Fibroblast of villous mesenchyme (primary cell): ENCODE measurements around the gene STIM1. TPM values are rescaled to one million over a fixed set of nuclear protein-coding genes. Genes with fewer than 3 reads are reported as not detected.

ENCODE experiments used
- DNase-seq: peaks from one replicate; pipeline ENCODE4 v3.0.0-alpha.2; 2010; ENCODE audit warnings: low read depth
- H3K4me3 ChIP-seq: 2 replicates; pipeline ENCODE4 v1.5.1; 2011; ENCODE audit warnings: low read depth, mild to moderate bottlenecking, low read length
- total RNA-seq: library from RNA; depleted of rRNA; stranded (reverse); fragments of >200 nt; gene quantifications from 2 replicates; pipeline ENCODE4 v1.2.3, GENCODE V29; 2012
- TF ChIP-seq, protein P1 (sequence below): IDR thresholded peaks from 2 replicates; pipeline ENCODE4 v1.5.1; 2012; ENCODE audit warnings: low read depth, mild to moderate bottlenecking, low read length; ENCODE audit not compliant: insufficient read depth

STIM1 gene
- total RNA-seq, 1 donor, result 36.7 TPM

DNA sequence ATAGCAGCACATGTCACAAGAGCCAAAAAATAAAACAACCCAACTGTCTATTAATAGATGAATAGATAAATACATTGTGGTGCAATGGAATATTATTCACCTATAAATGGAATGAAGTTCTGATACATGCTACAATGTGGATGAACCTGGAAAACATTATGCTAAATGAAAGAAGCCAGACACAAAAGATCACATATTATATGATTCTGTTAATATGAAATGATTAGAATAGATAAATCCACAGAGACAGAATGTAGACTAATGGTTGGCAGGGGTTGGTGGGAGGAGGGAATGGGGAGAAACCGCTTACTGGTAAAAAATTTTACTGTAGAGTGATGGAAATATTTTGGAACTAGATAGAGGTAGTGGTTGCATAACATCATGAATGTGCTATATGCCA is 206.2 kb downstream of the STIM1 start:
- H3K4me3 ChIP-seq, result no peak overlapping the region
- TF ChIP-seq, protein P1, sequence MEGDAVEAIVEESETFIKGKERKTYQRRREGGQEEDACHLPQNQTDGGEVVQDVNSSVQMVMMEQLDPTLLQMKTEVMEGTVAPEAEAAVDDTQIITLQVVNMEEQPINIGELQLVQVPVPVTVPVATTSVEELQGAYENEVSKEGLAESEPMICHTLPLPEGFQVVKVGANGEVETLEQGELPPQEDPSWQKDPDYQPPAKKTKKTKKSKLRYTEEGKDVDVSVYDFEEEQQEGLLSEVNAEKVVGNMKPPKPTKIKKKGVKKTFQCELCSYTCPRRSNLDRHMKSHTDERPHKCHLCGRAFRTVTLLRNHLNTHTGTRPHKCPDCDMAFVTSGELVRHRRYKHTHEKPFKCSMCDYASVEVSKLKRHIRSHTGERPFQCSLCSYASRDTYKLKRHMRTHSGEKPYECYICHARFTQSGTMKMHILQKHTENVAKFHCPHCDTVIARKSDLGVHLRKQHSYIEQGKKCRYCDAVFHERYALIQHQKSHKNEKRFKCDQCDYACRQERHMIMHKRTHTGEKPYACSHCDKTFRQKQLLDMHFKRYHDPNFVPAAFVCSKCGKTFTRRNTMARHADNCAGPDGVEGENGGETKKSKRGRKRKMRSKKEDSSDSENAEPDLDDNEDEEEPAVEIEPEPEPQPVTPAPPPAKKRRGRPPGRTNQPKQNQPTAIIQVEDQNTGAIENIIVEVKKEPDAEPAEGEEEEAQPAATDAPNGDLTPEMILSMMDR, result no peak
- no peak for DNase-seq

DNA sequence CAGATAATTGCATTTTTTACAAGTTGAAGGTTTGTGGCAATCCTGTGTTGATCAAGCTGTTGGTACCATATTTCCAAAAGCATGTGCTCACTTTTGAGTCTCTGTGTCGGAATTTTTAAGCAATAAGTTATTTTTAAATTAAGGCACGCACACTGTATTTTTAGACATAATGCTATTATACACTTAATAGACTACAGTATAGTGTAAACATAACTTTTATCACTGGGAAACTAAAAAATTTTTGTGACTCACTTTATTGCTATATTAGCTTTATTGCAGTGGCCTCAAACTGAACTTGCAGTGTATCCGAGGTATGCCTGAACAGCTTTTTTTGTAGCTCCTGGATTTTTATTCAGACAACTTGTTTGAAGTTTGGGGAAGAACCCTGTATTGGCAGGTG is 207.9 kb downstream of the STIM1 start:
- no peak overlapping the region for H3K4me3 ChIP-seq
- TF ChIP-seq, protein P1, result no peak
- DNase-seq, result peak; percentile 32

DNA sequence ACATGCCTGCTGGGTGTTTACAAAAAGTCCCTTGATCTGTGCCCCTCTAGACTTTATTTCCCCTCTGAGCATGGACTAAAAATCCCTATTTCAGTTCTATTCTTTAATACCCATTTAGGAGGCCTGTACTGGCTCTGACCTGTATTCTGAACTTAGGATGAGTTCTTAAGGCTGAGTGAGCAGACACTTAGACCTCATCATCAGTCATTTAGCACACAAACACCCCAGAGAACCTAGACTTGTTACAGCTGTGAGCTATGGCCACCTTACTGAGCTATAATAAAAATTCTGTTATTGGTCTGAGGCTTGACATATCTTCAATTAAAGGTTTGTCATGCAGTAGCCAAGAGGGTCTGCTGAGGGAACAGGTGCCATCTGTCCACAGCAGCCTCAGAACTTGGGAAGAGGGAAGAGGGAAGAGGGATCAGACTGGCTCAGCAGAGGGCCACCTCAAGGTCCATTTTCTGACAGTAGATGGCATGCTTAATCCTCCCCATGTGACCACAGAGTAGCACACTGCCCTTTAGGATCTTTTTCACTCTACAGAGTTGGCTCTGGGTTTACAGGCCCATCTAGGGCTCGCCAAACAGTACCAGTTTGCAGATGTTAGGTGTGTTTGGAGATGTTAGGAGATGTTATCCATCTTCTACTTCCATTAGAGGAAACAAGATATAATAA is 209.0 kb downstream of the STIM1 start:
- TF ChIP-seq, protein P1, result no peak
- H3K4me3 ChIP-seq, result no peak overlapping the region
- no peak for DNase-seq

DNA sequence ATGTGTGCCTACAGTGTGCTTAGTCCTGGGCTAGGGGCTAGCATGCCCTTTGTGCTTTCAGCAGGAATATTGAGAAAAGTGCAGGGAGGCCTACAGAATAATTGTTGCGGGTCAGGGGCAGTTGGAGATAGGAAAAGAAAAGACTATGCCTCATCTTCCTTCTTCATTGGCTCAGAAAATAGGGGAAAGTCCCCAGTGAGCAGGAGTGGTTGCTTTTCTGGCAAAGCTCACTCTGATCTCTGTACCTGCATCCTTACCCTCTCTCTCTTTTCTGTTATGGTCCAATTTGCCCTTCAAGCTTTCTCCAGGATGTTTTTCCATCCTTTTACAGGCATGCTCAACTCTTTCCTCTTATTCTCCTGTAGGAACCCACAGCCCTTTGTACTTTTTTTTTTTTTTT is 209.6 kb downstream of the STIM1 start:
- DNase-seq, result no peak
- no peak overlapping the region for H3K4me3 ChIP-seq
- TF ChIP-seq, protein P1, result no peak

DNA sequence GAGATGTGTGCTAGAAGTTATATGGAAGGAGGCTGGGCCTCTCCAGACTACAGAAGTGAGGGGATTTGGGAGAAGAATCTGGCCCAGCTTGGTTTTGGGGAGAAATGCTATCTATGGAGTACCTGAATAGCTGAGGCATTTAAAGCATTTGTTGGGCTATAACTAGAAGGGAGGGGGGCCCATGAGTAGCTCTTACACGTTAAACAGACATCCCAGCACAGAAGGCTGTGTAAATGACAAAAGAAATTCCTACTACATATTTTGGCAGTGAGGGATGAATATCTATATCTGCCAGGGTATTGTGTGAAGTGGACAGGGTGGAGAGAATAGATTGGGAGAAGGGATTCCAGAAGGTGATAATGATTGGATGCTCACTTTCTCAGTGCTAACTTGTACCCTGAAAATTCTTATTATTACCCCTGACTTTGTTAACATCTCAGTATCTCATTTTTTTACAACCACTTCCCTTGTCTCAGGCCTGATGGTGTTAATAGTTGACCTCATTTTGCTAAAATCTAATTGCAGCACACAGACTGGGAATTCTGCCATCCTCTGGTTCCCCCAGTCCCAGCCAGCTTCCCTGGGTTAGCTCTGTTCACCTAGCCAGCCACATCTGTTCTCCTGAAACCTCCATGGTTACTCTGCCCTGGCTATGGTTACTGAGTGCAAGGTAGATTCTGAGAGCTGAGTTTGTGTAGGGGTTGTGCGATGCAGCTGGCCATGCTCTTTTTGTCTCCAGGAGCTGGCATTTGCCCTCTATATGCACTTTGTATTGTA is 210.3 kb downstream of the STIM1 start:
- no peak for DNase-seq
- TF ChIP-seq, protein P1, result no peak
- H3K4me3 ChIP-seq, result no peak overlapping the region

DNA sequence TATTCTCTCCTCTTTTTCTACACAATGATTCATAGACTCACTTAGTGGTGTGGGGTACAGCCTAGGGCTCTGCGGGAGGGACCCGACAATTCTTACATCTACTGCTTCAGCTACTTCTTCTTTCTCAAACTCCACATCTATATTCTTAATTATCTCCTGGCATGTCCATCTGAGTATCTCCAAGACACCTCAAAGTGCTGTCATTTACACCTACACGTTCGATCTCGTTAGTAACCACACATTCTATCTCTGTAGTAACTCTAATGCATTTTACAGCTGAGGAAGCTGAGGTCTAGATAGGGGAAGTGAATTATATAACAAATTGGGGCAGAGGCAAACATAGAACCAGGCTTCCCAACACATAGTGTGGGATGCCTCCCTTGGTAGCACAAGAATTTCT is 211.4 kb downstream of the STIM1 start:
- TF ChIP-seq, protein P1, result no peak
- no peak for DNase-seq
- H3K4me3 ChIP-seq, result no peak overlapping the region

DNA sequence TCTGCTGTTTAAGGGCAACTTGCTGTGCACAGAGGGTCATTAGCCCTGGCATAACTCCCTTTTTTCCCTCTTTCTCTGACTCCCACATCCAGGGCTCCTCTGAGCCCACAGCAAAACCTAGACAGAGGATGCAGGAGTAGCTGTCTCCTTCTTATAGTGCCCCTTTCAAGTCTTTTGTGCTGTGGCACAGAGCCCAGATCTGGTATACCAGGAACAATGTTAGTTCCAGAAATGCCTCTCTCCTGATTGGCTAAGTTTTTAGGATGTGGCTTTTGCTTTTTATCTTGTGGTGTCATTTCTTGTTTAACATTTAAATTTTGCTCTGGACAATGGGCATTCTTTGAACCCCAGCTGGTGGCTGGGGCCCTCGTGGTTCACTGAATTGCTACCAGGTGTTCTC is 213.5 kb downstream of the STIM1 start:
- TF ChIP-seq, protein P1, result no peak
- no peak for DNase-seq
- H3K4me3 ChIP-seq, result no peak overlapping the region
